ENCODE results near the gene CTTN. TPM values are rescaled to one million over a fixed set of nuclear protein-coding genes. Genes with fewer than 3 reads are reported as not detected.
"Not testable (repeated sequence)": the region's sequence is repeated elsewhere in the genome, so short reads cannot be mapped to it uniquely, and the experiment has no call there.

The CTTN gene
- total RNA-seq, 1 experiment from 2014 or later, result 224 TPM

- Histone ChIP-seq H2BK20ac (ENCODE audit: low read depth, low read length, poor library complexity, severe bottlenecking) (no peak overlapping the region), H3K23ac (ENCODE audit: insufficient read length, low read depth, low read length) (no peak overlapping the region), H4K8ac (replicated peaks; ENCODE audit: insufficient read length, low read depth, low read length) (no peak overlapping the region), H3K4me1 (ENCODE audit: insufficient read depth, low read length) (no peaks in the 10 kb centered on the region), H3K79me2 (ENCODE audit: insufficient read depth, low read length) (peaks cover 3% of the 10 kb centered on the region; the same call in 1 of the 2 replicates), H2BK5ac (ENCODE audit: insufficient read length, low read length) (no peak overlapping the region), H3K56ac (ENCODE audit: insufficient read length, low read depth, low read length) (no peak overlapping the region), H2BK15ac (ENCODE audit: low read depth, low read length) (no peak overlapping the region), H3K4me2 (ENCODE audit: insufficient read depth, insufficient read length, low read length) (no peak overlapping the region), H3K9ac (ENCODE audit: extremely low read depth, insufficient read length, low read length) (no peak overlapping the region), H2AFZ (ENCODE audit: low read length) (no peak overlapping the region), H3K23me2 (ENCODE audit: insufficient read length, low read depth, low read length, poor library complexity, severe bottlenecking) (no peaks in the 10 kb centered on the region), H2AK5ac (ENCODE audit: insufficient read length, low read length) (no peak overlapping the region), H4K91ac (ENCODE audit: insufficient read length, low read depth, low read length) (no peak overlapping the region), H3K4ac (ENCODE audit: low read depth, low read length) (no peak overlapping the region), H3K9me3 (ENCODE audit: control insufficient read depth, low read depth, low read length) (no peaks in the 10 kb centered on the region), H3K14ac (ENCODE audit: insufficient read depth, low read length) (no peak overlapping the region), H3K27ac (ENCODE audit: insufficient read length, low read depth, low read length) (no peak overlapping the region), H3K18ac (ENCODE audit: insufficient read length, low read depth, low read length) (no peak overlapping the region), H4K5ac (ENCODE audit: insufficient read length, low read depth, low read length) (no peak overlapping the region), H3T11ph (ENCODE audit: low read length) (no peak overlapping the region), H4K20me1 (ENCODE audit: control insufficient read depth, insufficient read depth, insufficient read length) (no peaks in the 10 kb centered on the region), H2BK12ac (ENCODE audit: insufficient read length, low read depth, low read length) (no peak overlapping the region), H3K79me1 (ENCODE audit: insufficient read depth, low read depth, low read length, poor library complexity, severe bottlenecking) (no peaks in the 10 kb centered on the region), H2BK120ac (ENCODE audit: low read depth, low read length, poor library complexity, severe bottlenecking) (no peak overlapping the region), H3K27me3 (ENCODE audit: insufficient read depth, low read length) (no peaks in the 10 kb centered on the region)
- no peak for TF ChIP-seq CTCF (conservative IDR thresholded peaks at IDR 0.05)
- WGBS (ENCODE audit: extremely low coverage, insufficient read length, low lambda C conversion rate), result no CpG with 5 or more reads among the region's 6 CpGs
- H3K4me3 Mint-ChIP-seq, result no peak overlapping the region
- H3K36me3 Mint-ChIP-seq (ENCODE audit: insufficient read depth in 1 of 3, low read depth in 3 of 3), result peaks cover 51 to 75% (median 67%) of the 10 kb centered on the region in 3 experiments; a peak in 6 of 7 replicates
- H3K27me3 Mint-ChIP-seq (ENCODE audit: low read depth), result no peaks in the 10 kb centered on the region
- DNase-seq, result no peak
- H3K9me3 Mint-ChIP-seq, result no peaks in the 10 kb centered on the region
- peaks cover 0 to under 1% of the 10 kb centered on the region in 2 experiments; a peak in 1 of 4 replicates for H3K4me1 Mint-ChIP-seq
- H3K27ac Mint-ChIP-seq, result no peak overlapping the region
These were observed 9.5 kb downstream of the CTTN start for GRCh38 chr11:70407814-70408213.

GRCh38 chr11:70408326-70408725 lies 10.0 kb downstream of the CTTN start:
- H3K4me1 ChIP-seq (ENCODE audit: insufficient read depth, low read length); H3K23me2 ChIP-seq (ENCODE audit: insufficient read length, low read depth, low read length, poor library complexity, severe bottlenecking); H3K9me3 ChIP-seq (ENCODE audit: control insufficient read depth, low read depth, low read length); H2AFZ ChIP-seq (ENCODE audit: low read length); H3K9me3 Mint-ChIP-seq; H3K27ac Mint-ChIP-seq; H3K27ac ChIP-seq (ENCODE audit: insufficient read length, low read depth, low read length); H3K27me3 Mint-ChIP-seq (ENCODE audit: low read depth); H3K56ac ChIP-seq (ENCODE audit: insufficient read length, low read depth, low read length); H4K5ac ChIP-seq (ENCODE audit: insufficient read length, low read depth, low read length); H3K27me3 ChIP-seq (ENCODE audit: insufficient read depth, low read length); H3K4me1 Mint-ChIP-seq; H2BK12ac ChIP-seq (ENCODE audit: insufficient read length, low read depth, low read length); H3K9ac ChIP-seq (ENCODE audit: extremely low read depth, insufficient read length, low read length); H3K79me2 ChIP-seq (ENCODE audit: insufficient read depth, low read length); DNase-seq; H3K4ac ChIP-seq (ENCODE audit: low read depth, low read length); H3K4me3 Mint-ChIP-seq; H2AK5ac ChIP-seq (ENCODE audit: insufficient read length, low read length); H3K4me2 ChIP-seq (ENCODE audit: insufficient read depth, insufficient read length, low read length); H3T11ph ChIP-seq (ENCODE audit: low read length); H3K79me1 ChIP-seq (ENCODE audit: insufficient read depth, low read depth, low read length, poor library complexity, severe bottlenecking); H2BK15ac ChIP-seq (ENCODE audit: low read depth, low read length); H2BK5ac ChIP-seq (ENCODE audit: insufficient read length, low read length); H4K20me1 ChIP-seq (ENCODE audit: control insufficient read depth, insufficient read depth, insufficient read length); H4K8ac ChIP-seq (replicated peaks; ENCODE audit: insufficient read length, low read depth, low read length); H3K23ac ChIP-seq (ENCODE audit: insufficient read length, low read depth, low read length); H2BK120ac ChIP-seq (ENCODE audit: low read depth, low read length, poor library complexity, severe bottlenecking); H4K91ac ChIP-seq (ENCODE audit: insufficient read length, low read depth, low read length); H2BK20ac ChIP-seq (ENCODE audit: low read depth, low read length, poor library complexity, severe bottlenecking); H3K18ac ChIP-seq (ENCODE audit: insufficient read length, low read depth, low read length); H3K14ac ChIP-seq (ENCODE audit: insufficient read depth, low read length): not testable (repeated sequence)
- no CpG with 5 or more reads among the region's 4 CpGs for WGBS (ENCODE audit: extremely low coverage, insufficient read length, low lambda C conversion rate)
- peaks cover 56 to 80% (median 72%) of the 10 kb centered on the region in 3 experiments; a peak in 6 of 7 replicates for H3K36me3 Mint-ChIP-seq (ENCODE audit: insufficient read depth in 1 of 3, low read depth in 3 of 3)

Measured in H9 (cell line).